ENCODE results near the gene NACC1.

DNA sequence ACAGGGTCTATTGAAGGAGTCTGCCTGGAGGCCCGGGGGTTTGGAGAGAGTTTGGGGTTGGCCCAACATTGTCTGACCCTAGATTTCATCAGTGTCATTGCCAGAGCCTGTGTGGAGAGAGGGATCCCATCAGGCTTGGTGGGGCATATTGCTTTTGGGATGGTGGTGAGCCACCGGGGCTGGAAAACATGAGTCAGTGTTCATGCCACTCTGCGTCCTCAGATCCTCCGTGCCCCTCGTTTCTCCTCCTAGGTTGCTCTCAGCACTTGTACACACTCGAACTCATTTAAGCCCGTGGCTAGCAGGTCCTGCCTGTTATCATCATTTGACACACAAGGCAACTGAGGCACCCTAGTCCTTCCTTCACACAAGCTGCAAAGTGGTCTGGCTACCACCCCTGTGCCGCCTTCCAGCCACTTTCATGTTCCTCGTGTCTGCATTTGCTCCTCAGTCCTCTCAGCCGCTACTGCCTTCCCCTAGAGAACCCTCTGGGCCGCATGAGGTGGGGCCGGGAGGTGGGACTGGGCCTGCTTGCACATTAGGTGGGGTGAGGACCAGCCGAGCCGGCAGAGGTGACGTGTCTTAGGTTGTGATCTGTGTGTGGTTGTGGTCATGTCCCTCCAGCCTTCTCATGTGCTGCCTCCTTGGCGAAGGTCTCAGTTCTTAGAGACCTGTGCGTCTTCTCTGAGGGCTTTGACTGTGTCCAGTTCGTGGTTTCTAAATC lies 3.6 kb downstream of the NACC1 start:
- no peak for TF ChIP-seq CTCF (IDR thresholded peaks at IDR 0.05; ENCODE audit: low read depth, low read length, poor library complexity, severe bottlenecking)
- TF ChIP-seq EZH2phosphoT487 (IDR thresholded peaks at IDR 0.05; ENCODE audit: borderline replicate concordance, low read length) = no peak
